ENCODE results near the gene DISP1. TPM values are rescaled to one million over a fixed set of nuclear protein-coding genes. Genes with fewer than 3 reads are reported as not detected.
"Not testable (repeated sequence)": the region's sequence is repeated elsewhere in the genome, so short reads cannot be mapped to it uniquely, and the experiment has no call there.

DISP1 gene
- total RNA-seq, 2 experiments from 2014 or later: 2.1 to 2.4 TPM

- ChIA-PET POLR2A (no interaction called here), CTCF (no interaction called here)
Observed at GRCh38 chr1:222844411-222844779, 29.6 kb downstream of the DISP1 start.

- POLR2A ChIA-PET: no interaction called here
- CTCF ChIA-PET: no interaction called here
Observed at GRCh38 chr1:222845763-222846162, 30.9 kb downstream of the DISP1 start.

GRCh38 chr1:222850550-222850949 lies 35.7 kb downstream of the DISP1 start:
- CTCF ChIA-PET, POLR2A ChIA-PET: not testable (repeated sequence)

GRCh38 chr1:222852326-222852725 lies 37.5 kb downstream of the DISP1 start:
- POLR2A ChIA-PET: no interaction called here
- CTCF ChIA-PET: no interaction called here

- CTCF ChIA-PET: no interaction called here
- POLR2A ChIA-PET: no interaction called here
Observed at GRCh38 chr1:222861062-222861461, 46.2 kb downstream of the DISP1 start.

Other genes starting within 250 kb of the DISP1 start
- gene TAF1A, start 225.1 kb upstream of the DISP1 start, total RNA-seq: 10 to 100 TPM; 22.8 to 25.2 TPM
- gene MIA3, start 196.9 kb upstream of the DISP1 start, total RNA-seq: 10 to 100 TPM; 33.9 to 42.9 TPM
- gene AIDA, start 102.5 kb upstream of the DISP1 start, total RNA-seq: 10 to 100 TPM; 59.2 to 60.9 TPM
- gene BROX, start 102.5 kb upstream of the DISP1 start, total RNA-seq: 10 to 100 TPM; 38.1 to 38.3 TPM
- not detected for gene FAM177B, start 77.8 kb upstream of the DISP1 start, total RNA-seq